ENCODE measurements around the gene FAM149A.

DNA sequence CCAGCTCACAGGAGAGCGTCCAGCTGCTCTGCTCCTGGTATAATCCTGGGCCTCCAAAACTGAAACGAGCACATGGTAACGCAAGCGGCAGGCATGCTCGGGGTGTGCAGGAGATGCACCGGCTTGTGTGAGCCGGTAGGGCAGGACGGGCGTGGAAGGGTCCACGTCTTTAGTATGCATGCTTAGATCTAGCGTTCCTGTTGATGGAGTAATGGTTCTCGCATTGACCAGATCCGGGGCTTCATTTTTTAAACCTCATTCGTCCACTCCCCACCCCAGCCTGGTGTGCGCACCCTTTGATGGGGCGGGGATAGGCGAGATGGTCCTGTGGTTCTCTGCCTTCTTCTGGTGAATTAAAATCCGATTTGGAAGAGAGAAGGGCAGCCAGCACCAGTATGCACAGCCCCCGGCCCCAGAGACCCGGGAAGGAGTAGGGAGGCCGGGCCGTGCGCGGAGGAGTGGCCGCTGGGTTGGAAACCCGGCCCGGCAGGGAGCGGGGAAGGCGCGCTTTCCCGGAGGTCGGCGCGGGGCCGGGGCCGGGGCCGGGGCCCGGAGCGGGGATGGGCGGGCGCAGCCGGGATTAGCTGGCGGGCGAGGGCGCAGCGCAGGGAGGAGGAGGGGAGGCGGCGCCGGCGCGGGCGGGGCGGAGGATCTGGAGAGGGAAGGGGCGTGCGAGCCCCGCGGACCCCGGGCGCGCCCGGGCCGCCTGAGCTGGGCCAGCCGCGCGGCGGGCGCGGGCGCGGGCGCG is 39.9 kb downstream of the FAM149A start:
- TF ChIP-seq, protein P1, sequence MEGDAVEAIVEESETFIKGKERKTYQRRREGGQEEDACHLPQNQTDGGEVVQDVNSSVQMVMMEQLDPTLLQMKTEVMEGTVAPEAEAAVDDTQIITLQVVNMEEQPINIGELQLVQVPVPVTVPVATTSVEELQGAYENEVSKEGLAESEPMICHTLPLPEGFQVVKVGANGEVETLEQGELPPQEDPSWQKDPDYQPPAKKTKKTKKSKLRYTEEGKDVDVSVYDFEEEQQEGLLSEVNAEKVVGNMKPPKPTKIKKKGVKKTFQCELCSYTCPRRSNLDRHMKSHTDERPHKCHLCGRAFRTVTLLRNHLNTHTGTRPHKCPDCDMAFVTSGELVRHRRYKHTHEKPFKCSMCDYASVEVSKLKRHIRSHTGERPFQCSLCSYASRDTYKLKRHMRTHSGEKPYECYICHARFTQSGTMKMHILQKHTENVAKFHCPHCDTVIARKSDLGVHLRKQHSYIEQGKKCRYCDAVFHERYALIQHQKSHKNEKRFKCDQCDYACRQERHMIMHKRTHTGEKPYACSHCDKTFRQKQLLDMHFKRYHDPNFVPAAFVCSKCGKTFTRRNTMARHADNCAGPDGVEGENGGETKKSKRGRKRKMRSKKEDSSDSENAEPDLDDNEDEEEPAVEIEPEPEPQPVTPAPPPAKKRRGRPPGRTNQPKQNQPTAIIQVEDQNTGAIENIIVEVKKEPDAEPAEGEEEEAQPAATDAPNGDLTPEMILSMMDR (IDR thresholded peaks at IDR 0.05), result no peak
- TF ChIP-seq POLR2AphosphoS5 (IDR thresholded peaks at IDR 0.05), result no peak
- no peak for TF ChIP-seq POLR2A (IDR thresholded peaks at IDR 0.05)
